HEK293 (cell line): ENCODE measurements around the gene COMMD6.

ENCODE experiments used
- KLF1 ChIP-seq: fragments of 450-650 bp; formaldehyde crosslinking; IDR thresholded peaks from 2 replicates; pipeline ENCODE4 v1.5.1; 2016; ENCODE audit warnings: missing biosample characterization, missing genetic modification characterization
- KLF9 ChIP-seq: fragments of 450-650 bp; formaldehyde crosslinking; IDR thresholded peaks from 2 replicates; pipeline ENCODE4 v1.5.1; 2016; ENCODE audit warnings: missing biosample characterization, missing genetic modification characterization, low read depth
- PATZ1 ChIP-seq: fragments of 450-650 bp; formaldehyde crosslinking; IDR thresholded peaks from 2 replicates; pipeline ENCODE4 v1.5.1; 2016; ENCODE audit warnings: missing biosample characterization, missing genetic modification characterization
- PRDM1 ChIP-seq: fragments of 450-650 bp; formaldehyde crosslinking; IDR thresholded peaks from 2 replicates; pipeline ENCODE4; 2016; ENCODE audit warnings: missing biosample characterization, missing genetic modification characterization
- PRDM6 ChIP-seq: fragments of 450-650 bp; formaldehyde crosslinking; IDR thresholded peaks from 2 replicates; pipeline ENCODE4 v1.5.1; 2017; ENCODE audit warnings: missing biosample characterization, missing genetic modification characterization
- SP7 ChIP-seq: fragments of 450-650 bp; formaldehyde crosslinking; IDR thresholded peaks from 2 replicates; pipeline ENCODE4 v1.5.1; 2016; ENCODE audit warnings: missing biosample characterization, missing genetic modification characterization
- TRIM28 ChIP-seq: IDR thresholded peaks from 2 replicates; pipeline ENCODE4 v1.6.1; 2011; ENCODE audit warnings: low read length, control low read depth, borderline replicate concordance
- ZBTB10 ChIP-seq: fragments of 450-650 bp; formaldehyde crosslinking; IDR thresholded peaks from 2 replicates; pipeline ENCODE4 v1.5.1; 2016; ENCODE audit warnings: missing biosample characterization, missing genetic modification characterization
- ZBTB17 ChIP-seq: fragments of 450-650 bp; formaldehyde crosslinking; IDR thresholded peaks from 2 replicates; pipeline ENCODE4 v1.5.1; 2016; ENCODE audit warnings: missing biosample characterization, missing genetic modification characterization
- ZBTB44 ChIP-seq: fragments of 450-650 bp; IDR thresholded peaks from 2 replicates; pipeline ENCODE4 v1.5.1; 2018; ENCODE audit warnings: missing biosample characterization, mild to moderate bottlenecking, missing genetic modification characterization
- ZBTB6 ChIP-seq: fragments of 450-650 bp; formaldehyde crosslinking; IDR thresholded peaks from 2 replicates; pipeline ENCODE4 v1.5.1; 2017; ENCODE audit warnings: missing biosample characterization, missing genetic modification characterization
- ZFHX2 ChIP-seq: fragments of 450-650 bp; formaldehyde crosslinking; conservative IDR thresholded peaks from 2 replicates; pipeline ENCODE4 v1.5.1; 2016; ENCODE audit warnings: missing biosample characterization, missing genetic modification characterization
- ZNF184 ChIP-seq: fragments of 450-650 bp; IDR thresholded peaks from 2 replicates; pipeline ENCODE4 v1.5.1; 2018; ENCODE audit warnings: missing biosample characterization, mild to moderate bottlenecking, missing genetic modification characterization
- ZNF362 ChIP-seq: fragments of 450-650 bp; formaldehyde crosslinking; IDR thresholded peaks from 2 replicates; pipeline ENCODE4 v1.5.1; 2016; ENCODE audit warnings: missing biosample characterization, missing genetic modification characterization
- ZNF521 ChIP-seq: fragments of 450-650 bp; formaldehyde crosslinking; IDR thresholded peaks from 2 replicates; pipeline ENCODE4 v1.5.1; 2017; ENCODE audit warnings: missing biosample characterization, mild to moderate bottlenecking, missing genetic modification characterization
- ZNF600 ChIP-seq: fragments of 450-650 bp; formaldehyde crosslinking; IDR thresholded peaks from 2 replicates; pipeline ENCODE4 v1.5.1; 2016; ENCODE audit warnings: missing biosample characterization, missing genetic modification characterization
- ZNF701 ChIP-seq: fragments of 450-650 bp; formaldehyde crosslinking; IDR thresholded peaks from 2 replicates; pipeline ENCODE4 v1.5.1; 2016; ENCODE audit warnings: missing biosample characterization, missing genetic modification characterization
- ZNF830 ChIP-seq: fragments of 450-650 bp; IDR thresholded peaks from 2 replicates; pipeline ENCODE4 v1.5.0; 2018; ENCODE audit warnings: missing biosample characterization, missing genetic modification characterization, low read depth, mild to moderate bottlenecking, moderate library complexity

COMMD6 gene

GRCh38 chr13:75489502-75490263 lies 48.0 kb downstream of the COMMD6 start (continued):
- TF ChIP-seq ZNF830 (tag by site-specific recombination) (no peak), ZFHX2 (tag by site-specific recombination) (peak; percentile 83), ZNF521 (tag by site-specific recombination) (no peak), PRDM6 (tag by site-specific recombination) (peak; percentile 71), ZBTB17 (tag by site-specific recombination) (peak; percentile 86), ZNF600 (tag by site-specific recombination) (peak; percentile 93), ZNF362 (tag by site-specific recombination) (peak; percentile 71), PATZ1 (tag by site-specific recombination) (peak; percentile 10; the same call in 1 of the 2 replicates), PRDM1 (tag by site-specific recombination) (0 out of 2 replicates have a peak, but pooled peaks have one; percentile 37), ZBTB6 (tag by site-specific recombination) (peak; percentile 78), KLF1 (tag by site-specific recombination) (peak; percentile 49), ZBTB44 (tag by site-specific recombination) (no peak), TRIM28 (peak; percentile 41; the same call in 1 of the 2 replicates), ZNF184 (tag by site-specific recombination) (0 out of 2 replicates have a peak, but pooled peaks have one; percentile 31), SP7 (tag by site-specific recombination) (peak; percentile 34; the same call in 1 of the 2 replicates), KLF9 (tag by site-specific recombination) (peak; percentile 66), ZBTB10 (tag by site-specific recombination) (no peak), ZNF701 (tag by site-specific recombination) (no peak)
- TF ChIP-seq, all 188 proteins: peak for 17
